HG02610 (cell line): ENCODE data around the gene COLQ.
"Not testable (repeated sequence)": the region's sequence is repeated elsewhere in the genome, so short reads cannot be mapped to it uniquely, and the experiment has no call there.

Experiments
- ATAC-seq: cut with Tn5 transposase; IDR thresholded peaks from one replicate; pipeline ENCODE4 v1.9.1; 2021; ENCODE audit warnings: mild to moderate bottlenecking, moderate library complexity; ENCODE audit not compliant: unreplicated experiment

Gene COLQ

GRCh38 chr3:15493436-15493835 lies 28.1 kb downstream of the COLQ start:
- no peak for ATAC-seq

- ATAC-seq, result no peak
Measured at GRCh38 chr3:15492847-15493360, 28.6 kb downstream of the COLQ start.

DNA sequence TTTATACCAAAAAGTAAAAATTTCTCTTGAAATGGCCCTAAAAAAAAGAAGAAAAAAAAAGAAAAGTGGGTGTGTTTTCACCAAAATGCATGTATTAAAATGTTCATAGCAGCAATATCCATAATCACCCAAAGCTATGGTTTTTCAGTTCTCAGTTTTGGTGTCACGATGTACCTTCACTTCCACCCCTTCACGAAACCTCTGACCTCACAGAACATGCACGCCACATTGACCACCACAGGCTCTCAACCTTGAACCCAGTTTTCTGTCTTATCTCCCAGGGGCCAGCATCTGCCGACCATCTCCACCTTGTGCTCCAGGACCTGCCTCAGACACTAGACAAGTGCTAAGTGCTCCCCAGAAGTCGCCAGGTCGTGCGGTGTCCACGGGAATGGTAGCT lies 30.4 kb downstream of the COLQ start:
- no peak for ATAC-seq

DNA sequence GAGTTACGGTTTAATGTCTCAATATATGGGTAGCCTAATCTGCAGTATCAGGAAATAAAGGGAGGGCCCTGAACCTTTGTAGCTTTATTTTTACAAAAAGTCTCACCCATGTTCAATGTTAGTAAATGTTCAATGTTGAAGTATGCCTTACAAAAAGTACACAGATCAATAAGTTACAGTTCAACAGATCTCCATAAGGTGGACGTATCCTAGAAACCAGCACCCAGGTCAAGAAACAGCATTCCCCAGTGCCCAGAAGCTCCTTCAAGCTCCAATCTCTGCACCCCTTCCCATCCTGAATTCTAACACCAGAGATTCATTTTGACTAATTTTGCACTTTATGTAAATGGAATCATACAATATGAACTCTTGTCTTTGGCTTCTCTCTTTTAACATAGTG lies 31.3 kb downstream of the COLQ start:
- ATAC-seq, result no peak

GRCh38 chr3:15488002-15488401 lies 33.5 kb downstream of the COLQ start:
- no peak for ATAC-seq

DNA sequence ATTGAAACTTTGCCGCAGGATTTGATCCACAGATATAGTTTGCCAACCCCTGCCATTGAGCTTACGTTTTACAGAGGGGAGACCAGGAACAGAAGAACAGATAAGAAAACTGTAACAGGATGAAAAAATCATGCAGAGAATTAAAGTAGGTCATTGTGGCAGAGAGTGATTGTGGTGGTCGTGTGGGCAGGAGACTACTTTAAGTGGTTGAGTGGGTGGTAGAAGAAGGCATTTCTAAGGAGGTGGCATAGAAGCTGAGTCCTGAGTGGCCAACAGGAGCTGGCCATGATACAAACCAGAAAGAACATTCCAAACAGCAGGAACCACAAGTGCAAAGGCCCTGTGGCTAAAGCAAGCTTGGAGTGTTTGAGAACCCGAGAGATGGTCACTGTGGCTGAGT lies 34.5 kb downstream of the COLQ start:
- ATAC-seq, result no peak

- no peak for ATAC-seq
Measured at GRCh38 chr3:15486020-15486419, 35.5 kb downstream of the COLQ start.

DNA sequence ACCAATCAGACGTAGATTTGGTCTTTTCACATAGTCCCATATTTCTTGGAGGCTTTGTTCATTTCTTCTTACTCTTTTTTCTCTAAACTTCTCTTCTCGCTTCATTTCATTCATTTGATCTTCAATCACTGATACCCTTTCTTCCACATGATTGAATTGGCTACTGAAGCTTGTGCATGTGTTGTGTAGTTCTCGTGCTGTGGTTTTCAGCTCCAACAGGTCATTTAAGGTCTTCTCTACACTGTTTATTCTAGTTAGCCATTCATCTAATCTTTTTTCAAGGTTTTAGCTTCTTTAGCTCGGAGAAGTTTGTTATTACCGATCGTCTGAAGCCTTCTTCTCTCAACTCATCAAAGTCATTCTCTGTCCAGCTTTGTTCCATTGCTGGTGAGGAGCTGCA lies 37.0 kb downstream of the COLQ start:
- ATAC-seq, result not testable (repeated sequence)

- no peak for ATAC-seq
Measured at GRCh38 chr3:15479400-15480224, 41.9 kb downstream of the COLQ start.

- no peak for ATAC-seq
Measured at GRCh38 chr3:15478640-15478979, 42.9 kb downstream of the COLQ start.

DNA sequence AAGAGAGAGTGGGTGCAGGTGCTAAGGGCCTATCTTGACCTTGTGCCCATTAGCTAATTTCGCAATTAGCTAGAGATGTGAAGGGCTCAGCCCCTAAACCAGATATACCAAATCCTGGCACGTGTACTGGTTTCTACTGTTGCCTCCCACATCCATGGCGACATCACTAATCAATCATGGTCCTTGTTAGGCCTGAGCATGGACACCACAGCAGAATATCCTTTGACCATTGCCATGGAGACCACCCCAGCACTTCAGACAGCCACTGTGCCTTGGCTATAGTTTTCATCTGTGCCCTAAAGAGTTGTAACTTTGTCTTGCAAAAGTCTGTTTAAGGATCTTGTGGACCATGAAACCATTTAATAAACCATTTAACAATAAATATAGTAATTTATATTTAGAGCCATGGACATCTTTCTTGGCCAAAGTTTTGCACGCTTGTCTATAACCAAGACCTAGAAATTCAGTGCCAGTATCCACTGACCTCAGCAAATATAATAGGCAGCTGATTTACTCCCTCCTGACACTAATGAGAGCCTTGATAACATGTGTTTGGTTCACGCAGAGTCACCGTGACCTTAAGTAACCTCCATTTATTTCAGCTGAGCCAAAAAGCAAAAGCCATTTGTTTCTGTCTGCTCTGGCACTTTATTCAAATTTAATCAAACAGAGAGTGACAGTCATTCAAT lies 43.4 kb downstream of the COLQ start:
- no peak for ATAC-seq

- ATAC-seq, result no peak
Measured at GRCh38 chr3:15476378-15476777, 45.1 kb downstream of the COLQ start.

GRCh38 chr3:15475161-15475560 lies 46.3 kb downstream of the COLQ start:
- no peak for ATAC-seq

GRCh38 chr3:15471861-15472260 lies 49.6 kb downstream of the COLQ start:
- no peak for ATAC-seq

- no peak for ATAC-seq
Measured at GRCh38 chr3:15470849-15471248, 50.7 kb downstream of the COLQ start.

DNA sequence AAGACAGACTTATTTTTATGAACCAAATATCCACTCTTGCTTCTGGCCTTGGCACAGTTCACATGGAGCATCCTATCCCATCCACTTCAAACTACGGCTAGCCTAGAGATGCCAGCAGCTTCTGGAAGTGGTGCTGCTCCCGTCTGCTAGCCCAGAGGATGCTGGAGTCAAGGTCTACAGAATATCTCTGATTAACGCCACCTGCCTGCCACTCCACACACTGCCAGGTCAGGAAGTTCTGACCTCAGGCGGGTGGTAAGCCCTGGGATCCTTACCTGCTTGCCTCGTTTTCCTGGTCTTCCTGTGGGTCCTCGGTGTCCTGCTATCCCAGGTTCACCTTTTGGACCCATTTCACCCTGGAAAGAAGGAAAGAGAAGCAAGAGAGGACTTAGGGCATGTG lies 51.2 kb downstream of the COLQ start:
- no peak for ATAC-seq

- no peak for ATAC-seq
Measured at GRCh38 chr3:15467227-15468181, 54.0 kb downstream of the COLQ start.

DNA sequence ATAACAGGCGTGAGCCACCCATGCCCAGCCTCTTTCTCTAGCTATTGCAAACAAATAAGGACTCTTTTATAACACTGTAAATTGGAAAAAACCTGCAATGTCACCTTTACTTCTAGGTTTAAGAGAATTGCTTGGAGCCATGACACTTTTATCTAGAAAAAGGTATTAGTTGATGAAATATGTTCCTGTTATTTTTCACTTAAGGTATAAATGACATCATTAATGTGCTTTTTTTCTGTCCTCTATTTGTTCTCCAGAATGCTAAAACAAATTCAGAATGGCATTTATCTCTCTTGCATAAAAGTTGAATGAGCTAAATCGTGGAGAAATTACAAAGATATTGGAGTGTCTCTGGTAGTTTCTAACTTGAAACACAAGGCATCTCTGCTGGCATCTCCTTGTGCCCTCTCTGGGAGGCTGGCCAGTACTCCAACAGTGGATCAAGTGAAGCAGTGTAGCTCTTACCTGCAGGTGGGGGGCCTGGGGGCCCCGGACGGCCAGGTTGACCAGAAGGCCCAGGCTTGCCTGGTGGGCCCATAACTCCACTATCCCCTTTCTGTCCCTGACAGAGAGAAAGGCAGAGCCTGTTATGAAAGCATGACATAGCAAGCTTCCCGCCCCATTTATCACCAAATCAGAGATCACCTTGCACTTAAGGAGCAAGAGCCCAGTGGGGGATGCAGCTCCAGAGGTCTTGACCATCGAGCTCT lies 55.5 kb downstream of the COLQ start:
- no peak for ATAC-seq

GRCh38 chr3:15462451-15462850 lies 59.1 kb downstream of the COLQ start:
- ATAC-seq, result no peak

GRCh38 chr3:15460891-15461531 lies 60.5 kb downstream of the COLQ start:
- no peak for ATAC-seq
